Epithelial cell of proximal tubule (primary cell): ENCODE results near the gene MBTPS2. TPM values are rescaled to one million over a fixed set of nuclear protein-coding genes. Genes with fewer than 3 reads are reported as not detected.
A peak's percentile ranks its signal among the peaks of the same experiment; 100 is the strongest.

Experiments used
- DNase-seq: peaks from one replicate; pipeline ENCODE4 v3.0.0-alpha.2; 2011; ENCODE audit warnings: low read depth
- H3K4me3 ChIP-seq: 2 replicates; pipeline ENCODE4 v1.5.1; 2011; ENCODE audit warnings: low read depth, mild to moderate bottlenecking, low read length
- total RNA-seq: library from RNA; depleted of rRNA; stranded (reverse); fragments of >200 nt; gene quantifications from 2 replicates; pipeline ENCODE4 v1.2.3, GENCODE V29; 2015
- TF ChIP-seq, protein P1 (sequence below): conservative IDR thresholded peaks from 2 replicates; pipeline ENCODE4 v1.5.1; 2012; ENCODE audit warnings: low read depth, mild to moderate bottlenecking, low read length

Gene MBTPS2
- total RNA-seq, 1 donor from 2014 or later: 5.0 TPM

GRCh38 chrX:21831496-21831895 is 7.9 kb upstream of the MBTPS2 start:
- no peak overlapping the region for H3K4me3 ChIP-seq
- no peak for DNase-seq
- TF ChIP-seq, protein P1, sequence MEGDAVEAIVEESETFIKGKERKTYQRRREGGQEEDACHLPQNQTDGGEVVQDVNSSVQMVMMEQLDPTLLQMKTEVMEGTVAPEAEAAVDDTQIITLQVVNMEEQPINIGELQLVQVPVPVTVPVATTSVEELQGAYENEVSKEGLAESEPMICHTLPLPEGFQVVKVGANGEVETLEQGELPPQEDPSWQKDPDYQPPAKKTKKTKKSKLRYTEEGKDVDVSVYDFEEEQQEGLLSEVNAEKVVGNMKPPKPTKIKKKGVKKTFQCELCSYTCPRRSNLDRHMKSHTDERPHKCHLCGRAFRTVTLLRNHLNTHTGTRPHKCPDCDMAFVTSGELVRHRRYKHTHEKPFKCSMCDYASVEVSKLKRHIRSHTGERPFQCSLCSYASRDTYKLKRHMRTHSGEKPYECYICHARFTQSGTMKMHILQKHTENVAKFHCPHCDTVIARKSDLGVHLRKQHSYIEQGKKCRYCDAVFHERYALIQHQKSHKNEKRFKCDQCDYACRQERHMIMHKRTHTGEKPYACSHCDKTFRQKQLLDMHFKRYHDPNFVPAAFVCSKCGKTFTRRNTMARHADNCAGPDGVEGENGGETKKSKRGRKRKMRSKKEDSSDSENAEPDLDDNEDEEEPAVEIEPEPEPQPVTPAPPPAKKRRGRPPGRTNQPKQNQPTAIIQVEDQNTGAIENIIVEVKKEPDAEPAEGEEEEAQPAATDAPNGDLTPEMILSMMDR: no peak

- H3K4me3 ChIP-seq: no peak overlapping the region
- DNase-seq: no peak
Observed at GRCh38 chrX:21837056-21837455, 2.4 kb upstream of the MBTPS2 start.

GRCh38 chrX:21838937-21839333 is 482 bp upstream of the MBTPS2 start:
- DNase-seq: no peak
- TF ChIP-seq, protein P1: no peak

More at GRCh38 chrX:21837056-21837455, 2.4 kb upstream of the MBTPS2 start:
- TF ChIP-seq, protein P1: no peak

DNA sequence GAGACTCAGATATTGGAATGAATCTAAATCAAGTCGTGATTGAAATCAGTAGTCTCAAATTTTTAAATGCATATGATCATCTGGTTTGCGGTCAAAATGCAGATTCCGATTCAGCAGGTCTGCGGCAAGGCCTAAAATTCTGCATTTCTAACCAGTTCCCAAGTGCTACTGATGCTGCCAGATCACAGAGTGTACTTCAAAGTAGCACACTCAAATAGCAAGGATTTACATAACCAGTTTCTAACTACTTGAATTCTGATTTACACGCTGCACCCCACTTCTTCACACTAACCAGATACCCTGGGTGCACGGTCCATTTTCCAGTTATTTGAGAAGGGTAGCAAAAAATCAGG is 752 bp downstream of the MBTPS2 start:
- TF ChIP-seq, protein P1: no peak
- peak overlapping the region; percentile 72 for H3K4me3 ChIP-seq
- no peak for DNase-seq

More at GRCh38 chrX:21838937-21839333, 482 bp upstream of the MBTPS2 start:
- peak overlapping the region; percentile 72 for H3K4me3 ChIP-seq

- no peak for DNase-seq
- TF ChIP-seq, protein P1: no peak
- H3K4me3 ChIP-seq: no peak overlapping the region
Observed at GRCh38 chrX:21843179-21843578, 3.8 kb downstream of the MBTPS2 start.

DNA sequence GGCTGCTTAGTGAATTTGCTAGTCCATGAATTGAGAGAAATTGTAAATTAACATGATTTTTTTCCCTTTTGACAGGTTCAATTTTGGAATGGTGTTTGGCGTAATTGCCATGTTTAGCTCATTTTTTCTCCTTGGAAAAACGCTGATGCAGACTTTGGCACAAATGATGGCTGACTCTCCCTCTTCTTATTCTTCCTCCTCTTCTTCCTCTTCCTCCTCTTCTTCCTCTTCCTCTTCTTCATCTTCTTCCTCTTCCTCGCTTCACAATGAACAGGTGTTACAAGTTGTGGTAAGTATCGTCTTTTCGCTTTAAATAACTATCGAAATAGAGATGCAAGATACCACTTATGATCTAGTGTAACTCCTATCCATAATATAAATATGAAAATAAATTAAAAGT is 5.7 kb downstream of the MBTPS2 start:
- H3K4me3 ChIP-seq: no peak overlapping the region
- TF ChIP-seq, protein P1: no peak
- no peak for DNase-seq

- DNase-seq: no peak
- H3K4me3 ChIP-seq: no peak overlapping the region
- TF ChIP-seq, protein P1: no peak
Observed at GRCh38 chrX:21847342-21847741, 7.9 kb downstream of the MBTPS2 start.
